HL-60 (cell line): Measurements from ENCODE around the gene GXYLT2.
A peak's percentile ranks its signal among the peaks of the same experiment; 100 is the strongest.

Experiments
- GABPA ChIP-seq: IDR thresholded peaks from 2 replicates; pipeline ENCODE4 v1.6.1; 2012; ENCODE audit warnings: low read depth
- POLR2AphosphoS5 ChIP-seq: IDR thresholded peaks from 2 replicates; pipeline ENCODE4 v1.6.1; 2012; ENCODE audit warnings: low read depth
- TF ChIP-seq, protein P1 (sequence below): IDR thresholded peaks from one replicate; pipeline ENCODE4 v1.5.1; 2011; ENCODE audit warnings: low read length, control low read depth, inconsistent platforms; ENCODE audit not compliant: insufficient read depth
- TF ChIP-seq, protein P2 (sequence below): IDR thresholded peaks from 2 replicates; pipeline ENCODE4 v1.6.1; 2012; ENCODE audit warnings: low read depth; ENCODE audit not compliant: insufficient replicate concordance

DNA sequence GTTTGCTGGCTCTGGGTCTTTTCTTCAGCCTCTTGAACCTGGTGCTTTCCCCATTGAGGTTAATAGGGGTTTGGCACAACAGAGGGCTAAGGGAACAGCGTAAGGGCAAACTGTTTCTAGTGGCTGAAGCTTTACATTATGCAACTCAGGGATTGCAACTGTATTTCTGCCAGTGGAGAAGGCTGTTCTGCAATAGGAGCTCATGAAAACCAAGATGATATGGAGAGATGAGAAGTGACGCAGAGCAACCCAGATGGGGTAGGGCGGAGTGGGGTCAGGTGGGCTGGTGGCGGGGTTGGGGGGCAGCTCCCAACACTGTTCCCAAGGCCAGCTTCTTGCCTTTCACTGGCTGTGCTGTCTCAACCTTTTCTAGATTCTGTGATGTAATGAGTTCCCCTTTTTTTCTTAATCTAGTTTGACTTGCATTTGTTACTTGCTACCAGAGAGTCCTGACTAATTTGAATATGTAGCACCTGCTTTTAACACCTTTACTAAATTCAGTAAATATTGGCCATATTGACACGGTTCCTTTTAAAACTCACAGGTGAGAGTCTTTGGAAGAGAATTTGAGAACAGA lies 7.2 kb downstream of the GXYLT2 start:
- TF ChIP-seq, protein P1, sequence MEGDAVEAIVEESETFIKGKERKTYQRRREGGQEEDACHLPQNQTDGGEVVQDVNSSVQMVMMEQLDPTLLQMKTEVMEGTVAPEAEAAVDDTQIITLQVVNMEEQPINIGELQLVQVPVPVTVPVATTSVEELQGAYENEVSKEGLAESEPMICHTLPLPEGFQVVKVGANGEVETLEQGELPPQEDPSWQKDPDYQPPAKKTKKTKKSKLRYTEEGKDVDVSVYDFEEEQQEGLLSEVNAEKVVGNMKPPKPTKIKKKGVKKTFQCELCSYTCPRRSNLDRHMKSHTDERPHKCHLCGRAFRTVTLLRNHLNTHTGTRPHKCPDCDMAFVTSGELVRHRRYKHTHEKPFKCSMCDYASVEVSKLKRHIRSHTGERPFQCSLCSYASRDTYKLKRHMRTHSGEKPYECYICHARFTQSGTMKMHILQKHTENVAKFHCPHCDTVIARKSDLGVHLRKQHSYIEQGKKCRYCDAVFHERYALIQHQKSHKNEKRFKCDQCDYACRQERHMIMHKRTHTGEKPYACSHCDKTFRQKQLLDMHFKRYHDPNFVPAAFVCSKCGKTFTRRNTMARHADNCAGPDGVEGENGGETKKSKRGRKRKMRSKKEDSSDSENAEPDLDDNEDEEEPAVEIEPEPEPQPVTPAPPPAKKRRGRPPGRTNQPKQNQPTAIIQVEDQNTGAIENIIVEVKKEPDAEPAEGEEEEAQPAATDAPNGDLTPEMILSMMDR = no peak
- peak; percentile 62 for TF ChIP-seq POLR2AphosphoS5
- no peak for TF ChIP-seq GABPA
- TF ChIP-seq, protein P2, sequence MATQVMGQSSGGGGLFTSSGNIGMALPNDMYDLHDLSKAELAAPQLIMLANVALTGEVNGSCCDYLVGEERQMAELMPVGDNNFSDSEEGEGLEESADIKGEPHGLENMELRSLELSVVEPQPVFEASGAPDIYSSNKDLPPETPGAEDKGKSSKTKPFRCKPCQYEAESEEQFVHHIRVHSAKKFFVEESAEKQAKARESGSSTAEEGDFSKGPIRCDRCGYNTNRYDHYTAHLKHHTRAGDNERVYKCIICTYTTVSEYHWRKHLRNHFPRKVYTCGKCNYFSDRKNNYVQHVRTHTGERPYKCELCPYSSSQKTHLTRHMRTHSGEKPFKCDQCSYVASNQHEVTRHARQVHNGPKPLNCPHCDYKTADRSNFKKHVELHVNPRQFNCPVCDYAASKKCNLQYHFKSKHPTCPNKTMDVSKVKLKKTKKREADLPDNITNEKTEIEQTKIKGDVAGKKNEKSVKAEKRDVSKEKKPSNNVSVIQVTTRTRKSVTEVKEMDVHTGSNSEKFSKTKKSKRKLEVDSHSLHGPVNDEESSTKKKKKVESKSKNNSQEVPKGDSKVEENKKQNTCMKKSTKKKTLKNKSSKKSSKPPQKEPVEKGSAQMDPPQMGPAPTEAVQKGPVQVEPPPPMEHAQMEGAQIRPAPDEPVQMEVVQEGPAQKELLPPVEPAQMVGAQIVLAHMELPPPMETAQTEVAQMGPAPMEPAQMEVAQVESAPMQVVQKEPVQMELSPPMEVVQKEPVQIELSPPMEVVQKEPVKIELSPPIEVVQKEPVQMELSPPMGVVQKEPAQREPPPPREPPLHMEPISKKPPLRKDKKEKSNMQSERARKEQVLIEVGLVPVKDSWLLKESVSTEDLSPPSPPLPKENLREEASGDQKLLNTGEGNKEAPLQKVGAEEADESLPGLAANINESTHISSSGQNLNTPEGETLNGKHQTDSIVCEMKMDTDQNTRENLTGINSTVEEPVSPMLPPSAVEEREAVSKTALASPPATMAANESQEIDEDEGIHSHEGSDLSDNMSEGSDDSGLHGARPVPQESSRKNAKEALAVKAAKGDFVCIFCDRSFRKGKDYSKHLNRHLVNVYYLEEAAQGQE = no peak
